Measurements from ENCODE around the gene POLD3. TPM values are rescaled to one million over a fixed set of nuclear protein-coding genes. Genes with fewer than 3 reads are reported as not detected.

Gene POLD3
- total RNA-seq, 4 donors from 2014 or later: 19.8 to 55.3 (median 34.2) TPM

DNA sequence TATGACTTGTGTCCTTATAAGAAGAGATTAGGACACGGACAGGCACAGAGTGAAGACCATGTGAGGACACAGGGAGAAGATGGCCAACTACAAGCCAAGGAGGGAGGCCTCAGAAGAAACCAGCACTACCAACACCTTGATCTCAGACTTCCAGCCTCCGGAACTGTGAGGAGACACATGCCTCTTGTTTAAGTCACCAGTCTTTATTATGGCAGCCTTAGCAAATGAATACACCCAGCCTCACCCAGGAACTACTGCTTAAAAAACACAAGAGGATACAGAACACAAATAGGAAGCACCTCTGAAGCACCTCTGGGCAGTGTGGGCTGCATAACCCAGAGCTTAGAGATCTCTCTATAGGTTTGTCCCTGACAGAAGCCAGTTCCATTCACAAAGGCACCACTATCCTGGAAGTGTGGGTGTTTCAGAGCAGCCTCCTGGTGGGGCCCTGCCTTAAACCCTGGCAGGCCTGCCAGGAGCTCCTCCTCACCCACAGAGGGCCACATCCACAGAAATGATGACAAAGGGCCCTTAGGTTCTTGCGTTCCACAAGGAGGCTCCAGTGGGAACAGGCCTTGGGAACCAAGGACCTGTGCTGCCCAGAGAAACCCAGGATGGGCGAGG lies 80.1 kb downstream of the POLD3 start:
- Histone ChIP-seq H3K36me3 (no peaks in the 10 kb centered on the region), H3K9me3 (no peaks in the 10 kb centered on the region), H3K27me3 (no peaks in the 10 kb centered on the region), H3K27ac (peak overlapping the region in 3 of 4 donors; percentile 10 to 67 (median 25)), H3K4me3 (no peak overlapping the region), H3K4me1 (no peaks in the 10 kb centered on the region)
- no peak for DNase-seq
- TF ChIP-seq, protein P1, sequence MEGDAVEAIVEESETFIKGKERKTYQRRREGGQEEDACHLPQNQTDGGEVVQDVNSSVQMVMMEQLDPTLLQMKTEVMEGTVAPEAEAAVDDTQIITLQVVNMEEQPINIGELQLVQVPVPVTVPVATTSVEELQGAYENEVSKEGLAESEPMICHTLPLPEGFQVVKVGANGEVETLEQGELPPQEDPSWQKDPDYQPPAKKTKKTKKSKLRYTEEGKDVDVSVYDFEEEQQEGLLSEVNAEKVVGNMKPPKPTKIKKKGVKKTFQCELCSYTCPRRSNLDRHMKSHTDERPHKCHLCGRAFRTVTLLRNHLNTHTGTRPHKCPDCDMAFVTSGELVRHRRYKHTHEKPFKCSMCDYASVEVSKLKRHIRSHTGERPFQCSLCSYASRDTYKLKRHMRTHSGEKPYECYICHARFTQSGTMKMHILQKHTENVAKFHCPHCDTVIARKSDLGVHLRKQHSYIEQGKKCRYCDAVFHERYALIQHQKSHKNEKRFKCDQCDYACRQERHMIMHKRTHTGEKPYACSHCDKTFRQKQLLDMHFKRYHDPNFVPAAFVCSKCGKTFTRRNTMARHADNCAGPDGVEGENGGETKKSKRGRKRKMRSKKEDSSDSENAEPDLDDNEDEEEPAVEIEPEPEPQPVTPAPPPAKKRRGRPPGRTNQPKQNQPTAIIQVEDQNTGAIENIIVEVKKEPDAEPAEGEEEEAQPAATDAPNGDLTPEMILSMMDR (IDR thresholded peaks at IDR 0.05): no peak
- TF ChIP-seq POLR2A (IDR thresholded peaks at IDR 0.05): no peak

DNA sequence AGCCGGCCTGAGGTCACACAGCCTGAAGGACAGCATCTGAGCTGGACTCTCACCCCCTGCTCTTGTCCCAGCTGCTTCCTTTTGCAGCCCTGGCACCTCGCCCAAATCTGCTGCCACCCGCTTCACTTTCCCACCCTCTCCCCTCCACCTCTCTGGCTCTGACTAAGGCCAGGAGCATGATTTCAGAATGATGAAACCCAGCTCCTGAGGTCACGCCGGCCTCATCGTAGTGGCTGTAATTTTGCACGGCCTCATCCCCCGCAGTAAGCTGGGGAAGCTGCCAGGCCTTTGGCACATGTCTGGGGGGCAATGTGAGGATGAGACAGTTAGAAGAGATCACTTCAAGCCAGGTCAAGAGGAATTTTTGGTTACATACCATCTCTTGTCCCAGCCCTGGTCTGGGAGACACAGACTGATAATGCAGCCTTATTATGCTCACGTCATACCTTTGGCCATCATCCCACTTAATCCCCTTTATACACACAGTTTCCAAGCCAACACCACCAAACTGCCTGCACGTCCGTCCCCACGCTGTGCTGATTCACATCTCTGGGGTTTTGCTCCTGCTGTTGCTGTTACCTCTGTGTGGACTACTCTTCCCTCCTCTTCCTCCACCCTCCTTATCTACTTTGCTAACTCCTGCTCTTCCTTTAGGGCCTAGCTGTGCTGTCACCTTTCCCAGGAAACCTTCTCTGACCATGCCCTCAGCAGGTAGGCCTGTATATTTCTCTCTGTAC lies 80.7 kb downstream of the POLD3 start:
- H3K27me3 ChIP-seq: no peaks in the 10 kb centered on the region
- H3K27ac ChIP-seq: peak overlapping the region; percentile 10 to 67 (median 26)

DNA sequence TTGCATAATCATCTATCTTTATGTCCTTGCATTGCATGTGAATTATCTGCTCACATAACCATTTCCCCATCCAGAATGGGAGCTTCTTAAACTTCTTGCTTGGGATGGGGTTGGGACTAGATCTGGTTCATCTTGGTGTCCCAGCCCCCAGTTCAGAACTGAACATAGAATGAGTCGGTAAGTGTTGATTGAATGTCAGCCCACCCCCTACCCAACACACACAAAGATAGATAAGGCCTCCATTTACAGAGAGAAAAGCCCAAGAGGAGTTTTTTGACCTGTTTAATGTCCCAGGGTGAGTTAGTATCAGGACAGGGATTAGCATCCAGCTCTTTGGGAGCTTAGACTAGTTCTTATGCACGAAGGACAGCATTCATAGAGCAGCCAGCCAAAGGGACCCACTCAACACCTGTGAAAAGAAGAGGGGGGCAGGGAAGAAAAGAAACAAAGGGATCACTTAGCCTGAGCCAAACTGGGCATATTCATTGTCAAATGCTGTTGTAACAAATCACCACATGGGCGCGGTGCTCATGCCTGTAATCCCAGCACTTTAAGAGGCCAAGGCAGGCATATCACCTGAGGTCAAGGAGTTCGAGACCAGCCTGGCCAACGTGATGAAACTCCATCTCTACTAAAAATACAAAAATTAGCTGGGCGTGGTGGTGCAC lies 81.4 kb downstream of the POLD3 start:
- DNase-seq: no peak

More for the DNA sequence above, 80.7 kb downstream of the POLD3 start:
- Histone ChIP-seq H3K4me1 (no peaks in the 10 kb centered on the region), H3K9me3 (no peaks in the 10 kb centered on the region), H3K4me3 (no peak overlapping the region), H3K36me3 (no peaks in the 10 kb centered on the region)
- TF ChIP-seq, protein P1 (IDR thresholded peaks at IDR 0.05): no peak
- TF ChIP-seq POLR2A (IDR thresholded peaks at IDR 0.05): no peak
- peak in 2 of 3 donors; percentile 50 to 65 for DNase-seq

DNA sequence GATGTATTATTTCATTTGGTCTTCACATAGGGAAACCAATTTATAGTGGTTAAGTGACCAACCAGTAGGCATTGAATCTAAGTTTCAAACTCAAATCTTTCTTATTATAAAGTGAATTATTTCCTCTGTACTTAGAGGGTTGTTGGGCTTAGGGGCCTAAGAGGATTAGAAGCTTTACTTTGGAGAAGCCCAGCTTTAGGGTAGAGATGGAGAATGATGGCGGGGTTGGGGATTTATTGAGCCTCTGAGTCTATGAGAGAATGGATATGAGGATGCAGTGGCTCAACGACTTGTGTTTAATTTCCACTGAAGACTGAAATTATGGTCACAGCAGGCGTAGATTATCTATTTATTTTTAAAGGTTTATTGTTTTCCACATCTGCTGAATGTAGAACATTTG lies 83.4 kb downstream of the POLD3 start:
- H3K4me3 ChIP-seq: no peak overlapping the region
- no peak for DNase-seq
- no peak for TF ChIP-seq POLR2A (IDR thresholded peaks at IDR 0.05)
- TF ChIP-seq, protein P1 (IDR thresholded peaks at IDR 0.05): no peak
- H3K27me3 ChIP-seq: no peaks in the 10 kb centered on the region
- H3K36me3 ChIP-seq: no peaks in the 10 kb centered on the region
- no peak overlapping the region for H3K27ac ChIP-seq
- no peaks in the 10 kb centered on the region for H3K4me1 ChIP-seq
- no peaks in the 10 kb centered on the region for H3K9me3 ChIP-seq

More for the DNA sequence above, 81.4 kb downstream of the POLD3 start:
- Histone ChIP-seq H3K9me3 (no peaks in the 10 kb centered on the region), H3K27me3 (no peaks in the 10 kb centered on the region), H3K4me3 (no peak overlapping the region), H3K36me3 (no peaks in the 10 kb centered on the region), H3K4me1 (no peaks in the 10 kb centered on the region), H3K27ac (peak overlapping the region in 3 of 4 donors; percentile 25 to 67 (median 27))
- TF ChIP-seq, protein P1 (IDR thresholded peaks at IDR 0.05): no peak
- TF ChIP-seq POLR2A (IDR thresholded peaks at IDR 0.05): no peak

DNA sequence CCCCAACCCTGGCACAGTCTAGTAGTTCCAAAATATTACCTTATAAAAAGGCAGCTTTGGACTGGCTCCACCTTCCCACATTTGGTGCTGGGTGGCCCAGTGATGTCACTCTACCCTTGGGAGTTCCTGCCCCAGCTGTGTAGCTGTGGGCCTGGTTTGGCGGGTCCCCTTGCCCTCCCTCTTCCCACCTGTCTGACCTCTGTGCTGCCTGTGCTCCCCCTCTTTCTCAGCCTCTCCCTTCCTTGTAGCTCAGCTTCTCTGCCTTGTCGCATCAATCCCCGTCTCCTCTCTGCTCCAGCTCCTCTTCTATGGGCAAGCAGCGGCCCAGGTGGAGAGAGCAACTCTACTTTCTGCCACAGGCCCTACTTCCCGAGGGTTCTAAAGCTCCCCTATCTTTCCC lies 84.2 kb downstream of the POLD3 start:
- TF ChIP-seq POLR2A (IDR thresholded peaks at IDR 0.05): no peak
- TF ChIP-seq, protein P1 (IDR thresholded peaks at IDR 0.05): no peak
- Histone ChIP-seq H3K27ac (no peak overlapping the region), H3K9me3 (no peaks in the 10 kb centered on the region), H3K36me3 (no peaks in the 10 kb centered on the region), H3K4me3 (no peak overlapping the region), H3K4me1 (no peaks in the 10 kb centered on the region), H3K27me3 (no peaks in the 10 kb centered on the region)
- DNase-seq: no peak

Data from Peyer's patch (tissue), 4 donors.